SK-MEL-5 (cell line): ENCODE results near the gene POLR2I. TPM values are rescaled to one million over a fixed set of nuclear protein-coding genes. Genes with fewer than 3 reads are reported as not detected.

Source experiments
- DNase-seq: peaks from one replicate; pipeline ENCODE4 v3.0.0-alpha.2; 2016; ENCODE audit warnings: low read depth, low spot score
- in situ Hi-C: cut with HindIII; loops from 2 replicates; pipeline ENCODE4 v1.10.0; 2016; ENCODE audit warnings: low sequenced_read_pairs, high pct_unique_total_duplicates, low pct_unique_long_range_greater_than_20kb
- polyA plus RNA-seq, 2 experiments: library from polyadenylated mRNA; depleted of rRNA; stranded (reverse); fragments of >200 nt; gene quantifications; 2 replicates each; pipeline ENCODE4 v1.2.3, GENCODE V29; 2015
- total RNA-seq: library from RNA; depleted of rRNA; stranded (reverse); fragments of >200 nt; shearing (Covaris generic); gene quantifications from 2 replicates; pipeline ENCODE4 v1.2.3, GENCODE V29; 2014; rRNA removed

Gene POLR2I
- total RNA-seq: 62.8 and 70.4 TPM in 2 replicates
- polyA plus RNA-seq (2015; cell fraction: cytosol; rRNA removed): 42.7 and 70.0 TPM in 2 replicates
- polyA plus RNA-seq (2015; cell fraction: nucleus; rRNA removed): 19.0 and 19.8 TPM in 2 replicates

GRCh38 chr19:36114721-36115452 is at the start of gene POLR2I:
Gene POLR2I, minus strand, starts transcription at chr19:36114875. Its CDS starts 19 bp downstream, at chr19:36114856.
- in situ Hi-C loops: no loop called here
- peak; percentile 100 for DNase-seq

- in situ Hi-C loops: no loop called here
- DNase-seq: no peak
Measured at GRCh38 chr19:36163813-36164212, 49.1 kb upstream of the POLR2I start.

- DNase-seq: no peak
- in situ Hi-C loops: no loop called here
Measured at GRCh38 chr19:36160821-36161596, 46.3 kb upstream of the POLR2I start.

GRCh38 chr19:36153126-36153525 is 38.5 kb upstream of the POLR2I start:
- in situ Hi-C loops: no loop called here
- no peak for DNase-seq

DNA sequence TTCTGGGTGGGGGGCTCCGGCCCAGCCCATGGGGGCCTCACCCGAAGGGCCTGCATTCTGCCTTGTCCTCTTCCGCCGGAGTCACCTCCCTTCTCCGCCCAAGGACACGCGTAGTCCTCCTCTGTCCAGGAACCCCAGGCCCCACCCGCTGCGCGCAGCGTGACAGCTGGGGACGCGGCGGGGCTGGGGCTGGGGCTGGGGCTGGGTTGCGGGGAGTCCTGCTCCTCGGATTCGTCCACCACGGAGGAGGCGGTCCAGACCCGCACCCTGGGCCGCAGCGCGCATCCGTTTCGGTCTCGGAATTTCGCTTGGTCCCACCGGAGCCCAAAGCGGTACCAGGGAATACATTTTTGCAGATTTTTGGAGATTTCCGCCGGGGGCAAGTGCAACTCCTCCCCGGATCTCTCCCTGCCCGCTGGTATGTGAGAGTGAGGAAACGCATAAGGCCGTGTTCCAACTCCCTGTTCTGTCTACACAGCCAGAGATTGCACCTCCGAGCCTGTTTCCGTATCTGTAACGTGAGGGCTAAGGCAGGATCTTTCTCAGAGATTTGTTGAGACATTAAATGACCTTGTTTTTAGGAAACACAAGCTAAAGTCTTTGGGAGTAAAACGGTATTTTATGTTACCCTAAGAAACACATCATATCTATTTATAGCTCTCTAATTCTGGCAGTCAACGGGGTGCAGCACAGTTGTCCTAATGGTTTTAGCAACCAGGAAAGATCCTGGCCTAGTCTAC is 37.8 kb upstream of the POLR2I start, which contains the start of gene COX7A1:
TSS of gene COX7A1 (minus strand) at position 96 of the 740 bp plus-strand sequence. CDS start at position 56, 40 bp downstream.
- in situ Hi-C loops: no loop called here
- DNase-seq: no peak

- DNase-seq: no peak
- in situ Hi-C loops: no loop called here
Measured at GRCh38 chr19:36152019-36152351, 37.3 kb upstream of the POLR2I start.

- no peak for DNase-seq
- in situ Hi-C loops: no loop called here
Measured at GRCh38 chr19:36151144-36152018, 36.7 kb upstream of the POLR2I start.

GRCh38 chr19:36150586-36150985 is 35.9 kb upstream of the POLR2I start:
- in situ Hi-C loops: no loop called here
- DNase-seq: no peak

DNA sequence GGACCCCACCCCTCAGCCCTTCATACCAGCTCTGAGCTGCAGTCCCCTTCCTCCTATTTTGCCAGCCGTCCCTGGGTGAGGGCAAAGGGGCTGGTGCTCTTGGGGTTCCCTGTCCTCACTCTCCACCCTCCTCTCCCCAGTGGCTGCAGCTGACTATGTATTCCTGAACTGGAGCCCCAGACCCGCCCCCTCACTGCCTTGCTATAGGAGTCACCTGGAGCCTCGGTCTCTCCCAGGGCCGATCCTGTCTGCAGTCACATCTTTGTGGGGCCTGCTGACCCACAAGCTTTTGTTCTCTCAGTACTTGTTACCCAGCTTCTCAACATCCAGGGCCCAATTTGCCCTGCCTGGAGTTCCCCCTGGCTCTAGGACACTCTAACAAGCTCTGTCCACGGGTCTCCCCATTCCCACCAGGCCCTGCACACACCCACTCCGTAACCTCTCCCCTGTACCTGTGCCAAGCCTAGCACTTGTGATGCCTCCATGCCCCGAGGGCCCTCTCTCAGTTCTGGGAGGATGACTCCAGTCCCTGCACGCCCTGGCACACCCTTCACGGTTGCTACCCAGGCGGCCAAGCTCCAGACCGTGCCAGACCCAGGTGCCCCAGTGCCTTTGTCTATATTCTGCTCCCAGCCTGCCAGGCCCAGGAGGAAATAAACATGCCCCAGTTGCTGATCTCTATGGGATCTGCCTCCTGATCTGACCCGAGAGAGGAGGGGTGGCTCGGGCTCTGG is 35.2 kb upstream of the POLR2I start:
- in situ Hi-C loops: no loop called here
- no peak for DNase-seq

GRCh38 chr19:36144624-36145023 is 29.9 kb upstream of the POLR2I start:
- in situ Hi-C loops: no loop called here
- no peak for DNase-seq

- in situ Hi-C loops: no loop called here
- no peak for DNase-seq
Measured at GRCh38 chr19:36142496-36142895, 27.8 kb upstream of the POLR2I start.

- DNase-seq: no peak
- in situ Hi-C loops: no loop called here
Measured at GRCh38 chr19:36142046-36142445, 27.4 kb upstream of the POLR2I start.

DNA sequence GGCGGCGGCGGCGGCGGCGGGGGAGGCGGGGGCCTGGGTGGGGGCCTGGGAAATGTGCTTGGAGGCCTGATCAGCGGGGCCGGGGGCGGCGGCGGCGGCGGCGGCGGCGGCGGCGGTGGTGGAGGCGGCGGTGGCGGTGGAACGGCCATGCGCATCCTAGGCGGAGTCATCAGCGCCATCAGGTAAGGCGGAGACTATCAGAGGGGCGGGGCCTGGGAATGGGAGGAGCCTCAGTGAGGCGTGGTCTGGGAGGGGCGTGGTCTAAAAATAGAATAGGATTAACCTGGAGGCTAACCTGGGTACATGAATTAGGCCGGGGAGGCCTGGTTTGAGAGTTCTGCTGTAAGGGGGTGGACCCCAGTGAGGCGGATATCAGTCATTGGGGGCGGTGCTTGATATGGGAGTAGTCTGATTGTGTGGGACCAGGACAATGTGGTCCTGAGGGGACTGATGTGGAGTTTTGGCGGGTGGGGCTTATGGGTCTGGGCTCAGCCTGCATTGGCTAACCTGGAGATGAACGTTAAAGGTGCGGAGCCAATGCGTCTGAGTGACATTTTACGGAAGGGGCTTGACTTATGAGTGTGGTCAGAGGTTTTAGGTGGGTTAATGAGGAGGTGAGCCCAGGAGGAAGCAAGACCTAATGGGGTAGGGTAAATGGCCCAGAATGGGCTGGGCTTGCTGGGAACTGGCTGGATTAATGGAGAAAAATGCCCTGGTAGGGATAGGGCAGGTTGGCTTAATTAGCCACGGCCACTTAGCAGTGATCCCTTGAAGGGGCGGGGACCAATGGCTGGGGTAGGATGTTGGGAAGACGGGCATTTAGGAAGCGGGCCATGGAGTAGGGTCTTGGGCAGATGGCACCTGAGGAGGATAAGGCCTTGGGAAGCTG is 26.6 kb upstream of the POLR2I start:
- DNase-seq: peak; percentile 87

DNA sequence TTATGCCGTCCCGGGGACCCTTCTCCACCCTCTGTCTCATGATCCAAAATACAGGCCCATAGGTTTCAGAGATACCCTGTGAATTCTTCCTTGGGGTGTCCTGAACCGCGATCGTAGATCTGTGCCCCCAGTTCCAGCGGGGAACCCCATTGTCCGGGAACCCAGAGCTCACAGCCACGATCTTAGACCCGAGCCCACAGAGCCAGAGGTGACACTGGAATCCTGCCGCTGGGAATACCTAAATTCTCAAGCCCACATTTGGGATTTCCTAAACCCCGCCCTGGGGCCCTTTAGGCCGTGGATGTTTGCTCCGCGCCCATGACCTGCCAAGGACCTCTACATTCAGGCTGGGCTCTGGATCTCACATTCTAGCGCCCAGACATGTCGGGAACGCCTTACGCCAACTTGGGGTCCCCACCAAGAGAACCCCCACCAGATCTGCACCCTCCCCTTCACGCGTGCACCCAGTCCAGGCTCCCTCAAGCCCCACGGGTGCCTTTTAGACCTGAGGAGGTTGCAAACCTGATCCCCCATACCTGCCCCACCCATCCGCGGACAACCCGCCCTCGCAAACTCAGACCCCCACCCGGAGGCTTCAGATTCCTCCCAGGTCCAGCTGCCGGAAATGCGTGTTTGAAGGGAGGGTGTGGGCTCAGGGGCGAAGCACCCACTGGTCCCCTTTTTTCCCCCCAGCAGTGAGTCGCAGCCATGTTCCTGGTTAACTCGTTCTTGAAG is 25.8 kb upstream of the POLR2I start:
- DNase-seq: peak; percentile 47
- in situ Hi-C loops: no loop called here

More for the DNA sequence above, 26.6 kb upstream of the POLR2I start:
- in situ Hi-C loops: no loop called here
